Keratinocyte (primary cell): ENCODE measurements around the gene PCAT6.

Source experiments
- CTCF ChIP-seq, 3 experiments: IDR thresholded peaks in 1 of 3; conservative IDR thresholded peaks in 1 of 3; optimal IDR thresholded peaks in 1 of 3; 2 replicates in 2 of 3; 3 replicates in 1 of 3; pipeline versions ENCODE3 to v1.5.1; 2011; ENCODE audit warnings: low read length in 3 of 3, mild to moderate bottlenecking in 3 of 3, moderate library complexity in 2 of 3, control low read depth in 1 of 3, inconsistent platforms in 1 of 3; ENCODE audit not compliant: insufficient read depth in 2 of 3; ENCODE audit errors: extremely low read depth in 1 of 3
- EZH2 ChIP-seq: IDR thresholded peaks from one replicate; pipeline ENCODE4 v1.6.1; 2012; ENCODE audit warnings: inconsistent platforms, mild to moderate bottlenecking, low read length, moderate library complexity

GRCh38 chr1:202762019-202762418 lies 48.7 kb upstream of the PCAT6 start:
- TF ChIP-seq CTCF (optimal IDR thresholded peaks at IDR 0.05 in 1 of 3, IDR thresholded peaks at IDR 0.05 in 1 of 3, conservative IDR thresholded peaks at IDR 0.05 in 1 of 3; ENCODE audit: extremely low read depth in 1 of 3, insufficient read depth in 2 of 3, low read length in 3 of 3): no peak
- no peak for TF ChIP-seq EZH2
